Activated CD4-positive, alpha-beta T cell treated with anti-CD3 and anti-CD28 coated beads for 1 hour (primary cell): Measurements from ENCODE around the gene TOX2.

Experiments
- DNase-seq: peaks from one replicate; pipeline ENCODE4 v3.0.0-alpha.2; 2020

TOX2 gene

DNA sequence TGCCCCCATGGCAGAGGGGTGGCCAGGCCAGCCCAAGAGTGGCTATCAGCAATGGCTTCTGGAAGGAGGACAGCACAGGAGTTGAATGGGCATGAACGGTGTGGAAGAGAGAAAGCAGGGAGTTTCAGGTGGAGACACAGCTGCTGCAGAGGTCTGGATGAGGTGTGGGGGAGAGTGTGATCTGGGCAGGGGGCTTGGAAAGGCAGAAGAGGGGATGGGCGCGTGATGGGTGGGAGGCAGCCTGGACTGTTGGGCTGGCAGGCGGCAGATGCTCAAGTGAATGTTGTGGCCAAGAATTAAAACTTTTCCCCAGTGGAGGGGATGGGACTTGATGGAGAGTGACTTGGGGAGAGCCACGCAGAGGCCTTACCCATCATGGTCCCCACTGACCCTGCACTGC lies 46.5 kb downstream of the TOX2 start:
- DNase-seq, result no peak

DNA sequence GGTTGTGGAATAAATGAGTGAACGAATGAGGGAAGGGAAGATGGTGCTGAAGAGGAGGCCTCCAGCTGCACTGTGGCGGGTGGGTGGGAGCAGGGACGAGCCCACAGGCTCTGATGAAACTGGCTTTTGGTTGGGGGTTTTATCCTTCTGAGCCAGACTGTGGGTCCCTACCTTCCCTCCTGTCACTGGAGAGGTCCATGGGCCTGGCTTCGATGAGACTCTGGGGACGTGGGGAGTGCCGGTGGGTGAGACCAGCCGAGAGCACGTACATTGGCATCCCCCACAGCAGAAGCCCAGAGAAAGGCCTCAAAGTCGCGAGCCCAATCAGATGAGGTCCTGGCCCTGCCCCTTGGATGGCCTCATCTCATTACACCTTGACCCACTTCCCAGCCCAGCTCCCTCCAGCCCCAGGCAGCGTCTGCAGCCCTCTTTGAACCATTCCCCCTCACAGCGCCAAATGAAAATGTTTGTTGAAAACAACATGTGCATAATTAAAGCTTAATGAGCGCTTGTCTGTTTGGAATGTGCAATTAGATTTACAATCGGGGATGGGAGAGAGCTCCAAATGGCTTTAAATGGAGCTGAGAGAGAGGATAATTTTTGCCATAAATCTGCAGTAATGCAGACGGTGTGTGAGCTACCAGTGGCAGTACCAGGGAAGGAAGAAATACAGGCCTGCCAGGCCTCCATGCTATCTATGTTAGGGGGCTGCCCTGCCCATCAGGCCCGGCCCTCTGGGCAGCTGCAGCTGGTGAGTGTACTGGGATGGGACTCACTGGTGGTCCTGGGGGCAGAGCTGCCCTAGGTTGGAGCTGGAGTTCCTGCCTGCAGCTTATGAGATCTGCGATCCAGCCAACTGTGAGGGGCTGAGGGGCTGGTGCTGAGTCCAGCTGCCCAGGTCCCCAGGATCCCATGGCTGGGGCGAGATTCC lies 47.2 kb downstream of the TOX2 start:
- DNase-seq, result no peak

DNA sequence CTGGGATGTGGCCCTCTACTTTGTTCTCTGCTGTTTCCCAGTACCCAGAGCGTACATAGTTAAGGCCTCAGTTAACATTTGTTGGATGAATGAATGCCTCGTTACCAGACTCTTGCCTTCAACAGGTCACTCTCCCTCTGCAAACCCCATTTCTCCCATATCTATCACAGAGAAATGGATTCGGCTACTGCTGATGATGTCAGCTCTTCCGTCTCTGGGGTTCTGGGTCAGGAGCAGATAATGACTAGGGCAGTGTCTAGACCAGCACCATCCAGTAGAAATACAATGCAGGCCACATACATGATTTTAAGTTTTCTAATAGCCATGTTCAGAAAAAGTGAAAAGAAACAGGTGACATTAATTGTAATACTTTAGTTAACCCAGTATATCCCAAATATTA lies 47.9 kb downstream of the TOX2 start:
- no peak for DNase-seq

DNA sequence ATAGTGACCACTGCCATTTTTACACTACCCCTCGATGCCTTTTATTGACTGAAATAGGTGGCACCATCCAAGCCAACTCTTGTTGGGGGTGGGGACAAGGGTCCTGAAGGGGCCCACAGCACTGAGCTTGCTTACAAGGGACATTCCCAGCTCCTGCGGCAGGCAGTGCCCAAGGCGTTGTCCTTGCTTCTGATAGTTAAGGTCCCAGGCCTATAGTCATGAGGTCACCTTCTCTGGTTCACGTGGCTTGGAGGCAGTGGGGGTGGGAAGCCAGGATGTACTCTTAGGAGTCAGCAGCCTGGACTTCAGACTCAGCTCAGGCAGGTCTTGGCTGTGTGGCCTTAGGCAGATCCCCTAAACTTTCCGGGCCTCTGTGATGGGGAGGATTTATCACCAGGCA lies 48.6 kb downstream of the TOX2 start:
- no peak for DNase-seq

DNA sequence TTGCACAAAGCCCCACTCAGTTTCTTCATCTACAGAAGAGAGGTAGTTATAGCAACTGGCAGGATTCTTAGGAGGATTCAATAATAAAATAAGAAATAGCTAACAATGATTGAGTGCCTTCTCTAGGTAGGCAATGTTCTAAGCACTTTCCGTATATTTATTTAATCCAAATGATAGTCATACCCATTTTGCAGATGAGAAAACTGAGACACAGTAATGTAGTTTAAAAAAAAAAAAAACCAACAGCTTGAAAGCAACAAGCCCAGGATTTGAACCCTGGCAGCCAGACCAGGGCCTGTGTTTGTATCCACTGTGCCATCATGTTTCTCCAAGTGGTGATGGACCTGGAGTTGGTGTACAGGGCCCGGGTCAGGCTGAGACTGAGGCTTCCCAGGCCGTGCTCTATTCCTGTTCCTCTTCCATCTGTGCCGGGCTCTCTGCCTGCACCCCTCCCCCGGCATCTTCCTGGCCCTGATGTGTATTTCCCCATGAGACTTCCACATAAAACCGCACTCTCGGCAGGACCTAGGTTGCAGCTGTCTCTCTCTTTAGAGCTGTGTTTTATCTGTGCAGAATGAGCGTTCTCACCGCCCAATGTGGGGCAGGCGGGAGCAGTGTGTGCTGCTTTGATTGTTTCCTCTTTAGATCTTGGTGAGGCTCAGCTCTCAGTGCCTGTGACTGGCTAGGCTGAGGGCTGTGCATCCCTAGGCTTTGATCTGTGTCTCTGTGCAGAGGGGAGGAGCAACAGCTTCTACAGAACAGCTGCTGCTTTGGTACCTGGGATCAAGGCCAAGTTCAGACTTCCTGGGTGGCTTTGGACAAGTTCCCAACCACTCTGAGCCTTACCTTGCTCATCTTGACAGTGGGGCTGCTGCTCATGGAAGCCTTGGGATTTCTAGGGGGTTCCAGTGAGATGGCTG lies 49.5 kb downstream of the TOX2 start:
- DNase-seq, result peak; percentile 23

DNA sequence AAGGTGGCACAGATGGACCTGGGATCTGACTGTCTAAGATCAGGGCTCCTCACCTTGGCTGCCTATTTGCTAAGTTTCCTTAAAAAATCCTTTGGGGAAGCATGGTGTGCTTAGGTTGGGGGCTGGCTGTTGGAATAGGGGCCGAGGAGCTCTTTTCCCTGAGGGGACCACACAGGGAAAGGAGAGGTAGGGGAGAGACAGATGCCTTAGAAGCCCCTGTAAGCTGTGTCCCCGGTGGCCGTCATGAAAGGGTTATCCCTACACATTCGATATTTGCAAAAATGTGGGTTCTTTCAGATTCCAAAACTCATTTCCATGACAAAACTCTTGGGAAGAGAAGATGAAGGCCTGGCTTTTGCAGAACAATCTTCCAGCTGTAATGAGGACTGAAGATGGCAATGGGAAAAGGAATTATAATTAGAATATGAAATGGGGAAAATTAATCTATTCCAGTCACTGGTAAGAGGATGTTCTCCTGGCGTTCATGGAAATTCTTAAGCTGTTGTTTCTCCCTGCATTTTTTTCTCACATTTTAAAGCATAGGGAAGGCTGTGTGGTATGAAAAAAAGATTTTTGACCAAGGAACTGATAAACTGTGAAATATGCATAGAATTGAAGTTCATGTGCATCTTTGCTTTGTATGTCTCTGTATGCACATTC lies 53.8 kb downstream of the TOX2 start:
- DNase-seq, result no peak

DNA sequence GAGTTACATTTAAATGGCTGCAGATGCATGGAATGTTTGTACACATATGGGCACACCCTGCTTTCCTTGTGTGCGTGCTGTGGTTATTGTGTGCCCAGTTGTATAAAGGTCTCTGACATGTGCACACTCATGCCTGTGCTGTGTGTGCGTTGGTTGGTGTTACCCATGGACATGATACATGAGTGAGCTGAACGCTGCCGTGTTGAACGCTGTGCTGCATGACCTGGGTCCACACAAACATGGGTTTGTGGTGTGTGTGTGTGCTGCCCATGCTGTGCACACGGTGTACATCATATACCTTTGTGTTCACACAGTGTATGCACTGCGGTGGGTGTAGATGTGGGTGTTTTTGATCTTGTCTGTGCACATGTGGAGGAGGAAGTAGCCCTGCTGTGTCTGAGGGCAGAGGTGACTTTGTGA lies 54.4 kb downstream of the TOX2 start:
- no peak for DNase-seq

DNA sequence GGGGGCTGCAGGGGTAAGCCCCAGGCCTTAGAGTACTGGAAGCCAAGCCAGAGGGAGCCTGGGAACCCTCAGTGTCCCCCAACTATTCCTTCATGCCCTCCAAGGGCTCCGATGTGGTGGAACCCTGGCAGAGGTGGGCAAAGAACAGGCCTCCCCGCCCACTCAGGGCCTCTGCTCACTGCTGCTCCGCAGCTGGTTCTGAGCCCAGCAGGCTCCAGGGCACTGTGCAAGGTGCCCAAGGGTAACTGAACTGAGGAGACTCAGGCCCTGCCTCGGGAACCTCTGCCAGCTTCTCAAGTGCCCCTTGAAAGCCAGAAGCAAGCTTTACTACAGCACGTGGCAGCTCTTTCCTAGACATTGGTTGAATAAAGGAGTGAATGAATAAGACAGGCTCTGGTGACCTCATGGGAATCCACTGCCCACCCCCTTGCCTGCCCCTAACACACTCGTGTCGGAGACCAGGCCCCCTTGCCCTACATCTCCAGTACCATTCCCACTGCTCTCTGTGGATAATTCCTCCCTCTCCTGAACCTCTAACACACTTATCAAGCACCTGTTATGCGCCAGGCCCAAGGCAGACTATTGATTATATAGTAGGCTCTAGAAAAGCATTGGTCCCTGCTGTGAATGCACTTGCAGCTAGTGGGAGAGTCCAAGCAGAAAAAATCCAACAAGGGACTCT lies 55.0 kb downstream of the TOX2 start:
- no peak for DNase-seq

DNA sequence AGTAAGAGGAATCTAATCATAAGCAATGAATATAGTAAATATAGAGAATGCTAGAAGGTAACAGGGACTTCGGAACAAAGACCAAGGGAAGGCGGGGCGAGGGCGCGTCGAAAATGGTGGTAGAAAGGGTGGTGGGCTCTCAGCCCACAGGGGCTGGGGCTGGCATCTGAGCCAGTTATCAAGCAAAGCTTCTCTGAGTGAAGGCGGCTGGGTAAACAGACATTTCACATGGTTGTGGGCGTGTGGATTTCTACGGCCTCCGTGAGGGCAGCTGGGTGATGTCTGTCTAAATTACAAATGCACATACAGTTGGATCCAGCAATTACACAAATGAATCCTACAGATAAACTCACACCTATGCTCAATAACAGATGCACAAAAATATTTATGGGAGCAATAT lies 56.6 kb downstream of the TOX2 start:
- no peak for DNase-seq

DNA sequence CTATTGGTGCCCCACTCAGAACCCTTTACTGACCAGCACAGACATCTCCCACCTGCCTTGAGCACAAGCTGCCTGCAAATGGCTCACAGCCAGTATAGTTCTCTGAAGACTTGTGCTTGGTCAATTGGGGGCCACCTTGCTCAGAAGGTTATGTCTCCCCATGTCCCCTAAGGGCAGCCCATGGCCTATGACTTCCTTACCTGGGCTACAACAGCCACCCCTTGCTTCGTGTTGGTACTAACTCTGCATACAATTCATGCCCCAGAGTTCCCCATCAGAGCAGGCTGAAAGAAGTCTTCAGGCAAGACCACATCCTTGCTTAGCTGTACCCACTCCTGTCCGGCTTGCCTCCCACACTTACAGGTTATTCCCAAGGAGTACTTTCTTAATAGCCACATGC lies 57.4 kb downstream of the TOX2 start:
- no peak for DNase-seq

DNA sequence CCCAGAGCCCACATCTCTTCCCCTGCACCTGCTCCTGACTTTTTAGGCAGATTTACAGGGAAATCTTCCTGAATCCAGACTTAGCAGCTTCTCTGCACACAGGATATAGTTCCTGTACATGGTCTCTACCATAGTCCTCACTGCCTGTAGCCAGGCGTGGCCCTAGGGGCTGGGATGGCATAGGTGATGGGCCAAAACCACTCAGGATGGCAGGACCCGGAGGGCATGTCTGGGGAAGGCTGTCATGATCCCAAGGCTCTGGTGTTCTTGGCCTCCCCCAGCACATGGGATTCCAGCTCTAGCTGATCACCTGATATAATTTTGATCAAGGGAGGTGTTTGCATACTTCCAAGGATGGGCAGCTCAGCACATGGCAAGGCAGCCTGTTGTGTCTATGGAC lies 58.0 kb downstream of the TOX2 start:
- no peak for DNase-seq

DNA sequence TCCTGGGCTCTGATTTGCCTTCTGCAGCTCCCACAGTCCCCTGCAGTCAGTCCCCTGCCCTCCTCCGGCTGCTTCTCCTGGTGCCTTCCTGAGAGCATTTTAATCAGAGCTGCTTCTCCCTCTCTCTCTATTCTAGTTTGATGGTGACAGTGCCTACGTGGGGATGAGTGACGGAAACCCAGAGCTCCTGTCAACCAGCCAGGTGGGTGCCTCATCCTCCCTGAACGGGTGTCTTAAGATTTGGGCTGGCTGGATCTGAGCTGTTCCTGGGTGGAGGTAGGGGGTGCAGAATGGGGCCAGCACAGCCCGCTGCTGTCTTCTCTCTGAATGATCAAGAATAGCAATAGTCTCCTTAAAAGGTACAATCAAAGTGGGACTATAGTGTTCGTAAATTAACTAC lies 58.6 kb downstream of the TOX2 start:
- no peak for DNase-seq

DNA sequence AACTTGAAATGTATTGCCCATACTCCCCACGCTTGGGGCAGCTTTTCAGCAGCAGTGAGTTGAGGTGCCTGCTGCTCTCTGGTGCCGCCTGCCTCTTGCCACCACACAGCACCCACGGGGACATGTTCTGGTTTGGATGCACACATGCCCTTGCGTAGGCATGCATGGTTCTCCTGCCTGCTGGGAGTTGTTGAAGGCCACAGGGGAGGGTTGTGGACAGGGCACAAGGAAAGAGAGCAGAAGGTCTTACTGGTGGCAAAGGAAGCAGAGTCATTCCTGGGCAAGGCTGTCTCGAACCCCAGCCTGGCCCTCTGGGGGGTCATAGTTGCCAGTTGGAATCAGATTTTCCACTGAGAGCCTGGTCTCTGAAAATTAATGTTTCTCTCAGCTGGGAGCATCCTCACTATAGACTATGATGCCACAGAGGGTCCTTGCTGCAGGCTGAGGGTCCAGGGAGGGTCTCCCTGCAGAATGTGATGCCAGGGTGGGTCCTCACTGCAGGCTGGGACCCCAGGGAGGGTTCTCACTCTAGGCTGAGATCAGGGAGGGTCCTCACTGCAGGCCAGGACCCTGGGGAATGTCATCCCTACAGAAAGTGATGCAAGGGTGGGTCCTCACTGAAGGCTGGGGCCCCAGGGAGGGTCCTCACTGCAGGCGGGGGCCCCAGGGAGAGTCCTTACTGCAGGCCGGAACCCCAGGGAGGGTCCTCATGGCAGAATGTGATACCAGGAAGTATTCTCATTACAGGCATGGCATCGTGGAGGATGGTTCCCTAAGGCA lies 59.2 kb downstream of the TOX2 start:
- no peak for DNase-seq

DNA sequence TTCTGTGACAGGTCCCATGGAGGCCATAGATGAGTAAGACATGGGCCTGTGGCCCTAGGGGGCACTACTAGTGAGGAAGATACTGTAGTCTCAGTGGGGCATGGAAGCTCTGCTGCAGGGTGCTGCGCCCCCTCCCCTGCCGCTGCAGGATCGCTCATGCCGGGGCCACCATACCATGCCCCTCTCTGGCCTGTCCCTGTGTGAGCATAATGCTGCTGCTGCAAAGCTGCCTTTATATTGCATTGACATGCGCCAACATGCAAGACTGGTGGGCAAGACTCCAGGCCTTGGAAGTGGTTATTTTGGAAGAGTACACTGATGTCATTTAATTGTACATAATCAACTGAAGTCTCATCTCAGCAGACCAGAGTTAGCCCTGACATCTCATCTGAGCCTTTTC lies 60.0 kb downstream of the TOX2 start:
- DNase-seq, result no peak

DNA sequence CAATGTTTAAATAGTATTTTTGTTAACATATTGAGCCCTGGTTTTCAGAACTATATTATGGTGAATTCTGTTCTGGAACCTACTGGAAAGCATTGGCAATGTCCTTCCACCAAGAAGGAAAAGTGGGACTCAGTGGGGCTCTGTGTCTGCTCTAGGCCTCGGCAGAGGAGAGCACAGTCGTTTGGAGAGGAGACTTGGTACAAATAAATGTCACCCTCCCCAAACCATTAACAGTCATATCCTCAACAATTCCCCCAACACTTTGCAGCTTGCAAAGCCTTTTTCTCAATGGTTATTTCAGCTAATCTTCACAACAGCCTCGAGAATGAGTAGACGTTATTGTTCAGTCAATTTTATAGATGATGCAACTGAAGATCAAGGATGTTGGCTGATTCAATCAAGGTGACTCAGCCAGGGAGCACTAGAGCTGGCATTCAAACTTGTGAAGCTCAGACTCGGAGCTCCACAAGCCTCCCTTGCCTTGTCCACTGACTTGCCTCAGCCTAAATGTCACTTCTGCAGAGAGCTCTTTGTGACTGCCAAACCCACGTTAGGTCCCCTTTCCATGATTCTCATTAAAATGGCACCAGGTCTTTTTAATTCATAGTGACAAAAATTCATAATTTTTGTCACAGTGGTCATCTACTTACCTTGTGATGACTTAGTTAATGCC lies 60.6 kb downstream of the TOX2 start:
- no peak for DNase-seq

DNA sequence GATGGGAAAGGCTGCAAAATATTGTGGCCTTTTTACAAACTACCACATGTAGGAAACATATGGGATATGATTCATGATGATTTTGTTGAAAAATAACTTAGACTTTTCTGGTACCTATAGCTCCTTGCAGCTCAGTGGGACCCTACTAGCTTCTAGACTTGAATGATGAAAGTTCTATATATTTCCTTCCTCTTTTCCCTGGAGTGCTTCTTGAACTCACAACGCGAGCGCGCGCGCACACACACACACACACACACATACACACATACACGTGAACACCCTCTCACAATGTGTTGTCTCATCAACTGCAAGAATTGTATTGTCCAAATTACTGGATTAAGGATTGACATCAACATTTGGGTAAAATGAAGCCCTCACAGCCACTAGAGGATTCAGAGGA lies 61.9 kb downstream of the TOX2 start:
- DNase-seq, result no peak

DNA sequence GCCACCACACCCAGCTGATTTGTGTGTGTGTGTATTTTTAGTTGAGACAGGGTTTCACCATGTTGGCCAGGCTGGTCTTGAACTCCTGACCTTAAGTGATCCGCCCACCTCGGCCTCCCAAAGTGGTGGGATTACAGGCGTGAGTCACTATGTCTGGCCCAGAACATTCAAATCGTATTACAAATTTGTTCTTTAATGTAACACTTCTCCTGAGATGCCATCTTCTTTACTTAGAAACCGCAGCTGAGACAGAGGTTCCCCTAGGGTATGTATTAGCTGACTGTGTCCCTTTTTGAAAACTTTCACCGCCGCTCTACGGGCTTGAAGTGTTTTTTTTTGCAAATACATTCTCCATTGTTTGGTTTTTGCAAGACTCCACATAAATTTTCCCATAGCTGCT lies 62.6 kb downstream of the TOX2 start:
- DNase-seq, result no peak

DNA sequence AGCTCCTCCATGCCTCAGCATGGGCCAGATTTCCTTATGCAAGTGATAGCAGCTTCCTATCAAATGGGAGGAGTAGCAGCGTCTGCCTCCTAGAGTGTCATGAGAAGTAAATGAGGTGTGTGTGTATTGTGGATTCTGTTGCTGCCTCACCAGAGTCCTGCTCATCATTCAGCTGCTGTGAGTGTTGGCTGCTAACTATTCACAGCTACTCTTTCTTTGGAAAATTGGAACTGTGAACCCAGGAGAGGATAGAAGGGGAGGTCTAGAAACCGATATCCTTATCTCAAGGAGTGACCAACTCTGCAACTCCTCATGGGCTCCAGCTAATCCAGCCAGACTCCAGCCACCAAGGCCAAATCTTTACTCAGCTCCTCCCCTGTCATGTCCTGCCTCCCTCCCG lies 63.3 kb downstream of the TOX2 start:
- no peak for DNase-seq

DNA sequence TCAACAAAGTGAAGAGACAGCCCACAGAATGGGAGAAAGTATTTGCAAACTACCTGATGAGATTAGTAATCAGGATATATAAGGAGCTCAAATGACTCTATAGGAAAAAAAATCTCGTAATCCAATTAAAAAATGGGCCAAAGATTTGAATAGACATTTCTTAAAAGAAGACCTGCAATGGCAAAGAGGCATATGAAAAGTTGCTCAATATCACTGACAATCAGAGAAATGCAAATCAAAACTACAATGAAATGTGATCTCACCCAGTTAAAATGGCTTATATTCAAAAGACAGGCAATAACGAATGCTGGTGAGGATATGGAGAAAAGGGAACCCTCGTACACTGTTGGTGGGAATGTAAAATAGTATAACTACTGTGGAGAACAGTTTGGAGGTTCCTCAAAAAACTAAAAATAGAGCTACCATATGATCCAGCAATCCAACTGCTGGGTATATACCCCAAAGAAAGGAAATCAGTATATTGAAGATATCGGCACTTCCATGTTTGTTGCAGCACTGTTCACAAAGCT lies 65.0 kb downstream of the TOX2 start:
- no peak for DNase-seq

DNA sequence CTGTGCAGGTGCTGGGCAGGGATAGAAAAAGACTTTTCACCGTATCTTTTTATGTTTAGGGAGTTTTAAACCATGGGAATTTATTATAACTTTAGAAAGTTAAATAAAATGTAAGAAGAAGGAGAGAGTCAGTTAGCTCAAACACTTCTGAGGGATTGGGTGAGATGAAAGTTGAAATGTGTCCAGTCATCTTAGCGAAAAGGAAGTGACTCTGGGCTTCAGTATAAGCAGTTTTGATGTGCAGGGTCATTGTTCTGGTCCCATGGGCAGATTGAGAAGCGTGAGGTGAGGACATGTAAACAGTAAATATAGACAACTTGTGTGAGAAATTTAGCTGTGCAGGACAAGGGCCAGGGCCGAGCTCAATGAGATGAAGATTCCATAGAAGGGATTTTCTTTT lies 66.9 kb downstream of the TOX2 start:
- no peak for DNase-seq

DNA sequence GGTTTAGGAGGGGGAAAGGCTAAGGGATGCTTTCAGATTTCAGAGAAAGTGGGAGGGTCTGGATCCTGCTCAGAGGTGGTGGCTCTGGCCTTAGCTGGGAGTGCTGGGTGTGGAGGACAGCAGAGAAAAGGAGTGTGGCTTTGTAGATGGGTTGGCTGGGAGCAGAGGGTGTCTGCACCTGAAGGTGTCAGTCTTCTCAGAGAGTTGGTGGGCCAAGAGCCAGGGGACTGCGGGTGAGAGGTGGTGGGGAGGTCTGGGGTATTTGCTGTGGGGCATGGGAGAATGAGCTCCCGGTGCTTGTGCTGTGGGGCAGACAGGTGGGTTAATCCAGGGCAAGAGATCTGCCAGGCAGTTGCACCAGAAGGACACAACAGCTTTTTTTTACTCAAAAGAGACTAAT lies 67.4 kb downstream of the TOX2 start:
- no peak for DNase-seq
